Progenitor cell of endocrine pancreas (in vitro differentiated cells): Measurements from ENCODE around the gene SGCG. TPM values are rescaled to one million over a fixed set of nuclear protein-coding genes. Genes with fewer than 3 reads are reported as not detected.
"Not testable (repeated sequence)": the region's sequence is repeated elsewhere in the genome, so short reads cannot be mapped to it uniquely, and the experiment has no call there.

Source experiments
- DNase-seq: peaks from one replicate; pipeline ENCODE4 v3.0.0; 2021; ENCODE audit warnings: low spot score; ENCODE audit not compliant: unreplicated experiment
- H3K27ac Mint-ChIP-seq: 2 replicates; pipeline ENCODE4 v1.8.0; 2021; ENCODE audit warnings: mild to moderate bottlenecking, moderate library complexity, mixed read lengths
- H3K27me3 Mint-ChIP-seq: 2 replicates; pipeline ENCODE4 v1.8.0; 2021; ENCODE audit warnings: mixed read lengths
- H3K36me3 Mint-ChIP-seq: 2 replicates; pipeline ENCODE4 v1.8.0; 2022; ENCODE audit warnings: mixed read lengths; ENCODE audit not compliant: insufficient read depth
- H3K4me1 Mint-ChIP-seq: 2 replicates; pipeline ENCODE4 v1.8.0; 2021; ENCODE audit warnings: low read depth, mixed read lengths
- H3K4me3 Mint-ChIP-seq: 2 replicates; pipeline ENCODE4 v1.8.0; 2021; ENCODE audit warnings: low read depth, mild to moderate bottlenecking, moderate library complexity, mixed read lengths
- H3K9me3 Mint-ChIP-seq: 2 replicates; pipeline ENCODE4 v1.8.0; 2021; ENCODE audit warnings: low read depth, mixed read lengths
- total RNA-seq: library from RNA; stranded (reverse); gene quantifications from 2 replicates; pipeline ENCODE4 v1.2.1, GENCODE V29; 2021
- TF ChIP-seq, protein P1 (sequence below): fragments of 200-600 bp; sonication (generic); IDR thresholded peaks from one replicate; pipeline ENCODE4 v1.5.0; 2021; ENCODE audit warnings: antibody characterized with exemption, mild to moderate bottlenecking; ENCODE audit not compliant: unreplicated experiment

Gene SGCG
- total RNA-seq, 1 donor from 2014 or later: not detected

DNA sequence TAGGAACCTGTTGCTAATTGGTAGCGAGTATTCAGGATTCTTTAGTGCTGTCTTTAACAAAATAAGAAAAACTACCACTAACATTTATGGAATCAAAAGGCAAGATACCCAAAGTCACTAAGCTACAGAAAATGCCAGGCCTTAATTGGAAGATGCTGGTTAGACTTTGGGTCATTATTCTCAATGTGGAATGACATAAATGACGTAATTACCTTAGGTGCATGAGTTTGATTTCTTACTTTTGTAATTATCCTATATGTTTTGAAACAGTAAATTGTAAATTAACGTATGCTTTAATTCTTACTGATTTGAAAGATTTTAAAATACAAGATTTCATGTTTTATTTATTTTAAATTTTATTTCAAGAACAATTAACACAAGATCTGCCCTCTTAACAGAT, 25.0 kb downstream of the SGCG start:
- H3K9me3 Mint-ChIP-seq: peaks cover 10% of the 10 kb centered on the region
- H3K27ac Mint-ChIP-seq: no peak overlapping the region
- no peak overlapping the region for H3K4me3 Mint-ChIP-seq
- peaks cover 1% of the 10 kb centered on the region for H3K27me3 Mint-ChIP-seq
- no peaks in the 10 kb centered on the region for H3K36me3 Mint-ChIP-seq
- TF ChIP-seq, protein P1, sequence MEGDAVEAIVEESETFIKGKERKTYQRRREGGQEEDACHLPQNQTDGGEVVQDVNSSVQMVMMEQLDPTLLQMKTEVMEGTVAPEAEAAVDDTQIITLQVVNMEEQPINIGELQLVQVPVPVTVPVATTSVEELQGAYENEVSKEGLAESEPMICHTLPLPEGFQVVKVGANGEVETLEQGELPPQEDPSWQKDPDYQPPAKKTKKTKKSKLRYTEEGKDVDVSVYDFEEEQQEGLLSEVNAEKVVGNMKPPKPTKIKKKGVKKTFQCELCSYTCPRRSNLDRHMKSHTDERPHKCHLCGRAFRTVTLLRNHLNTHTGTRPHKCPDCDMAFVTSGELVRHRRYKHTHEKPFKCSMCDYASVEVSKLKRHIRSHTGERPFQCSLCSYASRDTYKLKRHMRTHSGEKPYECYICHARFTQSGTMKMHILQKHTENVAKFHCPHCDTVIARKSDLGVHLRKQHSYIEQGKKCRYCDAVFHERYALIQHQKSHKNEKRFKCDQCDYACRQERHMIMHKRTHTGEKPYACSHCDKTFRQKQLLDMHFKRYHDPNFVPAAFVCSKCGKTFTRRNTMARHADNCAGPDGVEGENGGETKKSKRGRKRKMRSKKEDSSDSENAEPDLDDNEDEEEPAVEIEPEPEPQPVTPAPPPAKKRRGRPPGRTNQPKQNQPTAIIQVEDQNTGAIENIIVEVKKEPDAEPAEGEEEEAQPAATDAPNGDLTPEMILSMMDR: no peak
- DNase-seq: no peak
- no peaks in the 10 kb centered on the region for H3K4me1 Mint-ChIP-seq

DNA sequence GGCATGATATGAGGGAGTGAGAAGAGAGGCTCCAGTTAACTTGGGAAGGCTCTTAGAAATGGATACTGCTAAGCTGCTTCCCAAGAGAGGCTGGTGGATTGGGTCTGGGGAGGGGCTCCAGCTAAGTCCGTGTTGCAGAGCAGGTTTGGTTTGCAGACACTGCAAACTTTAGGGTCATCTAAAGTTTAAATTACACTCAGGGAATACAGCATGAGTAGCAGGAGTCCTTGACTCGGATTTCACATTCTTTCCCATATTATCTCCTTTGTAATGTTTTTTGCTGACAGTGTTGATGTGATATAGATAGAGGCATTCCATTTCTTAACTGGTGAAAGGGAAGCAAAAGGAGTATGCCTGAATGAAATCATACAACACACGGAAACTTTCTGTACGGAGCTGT, 31.9 kb downstream of the SGCG start:
- no peak for DNase-seq
- Mint-ChIP-seq H3K9me3 (peaks cover 11% of the 10 kb centered on the region), H3K36me3 (peaks cover 3% of the 10 kb centered on the region), H3K27me3 (peaks cover 2% of the 10 kb centered on the region), H3K4me3 (no peak overlapping the region), H3K27ac (no peak overlapping the region), H3K4me1 (peaks cover 8% of the 10 kb centered on the region)
- TF ChIP-seq, protein P1: no peak

DNA sequence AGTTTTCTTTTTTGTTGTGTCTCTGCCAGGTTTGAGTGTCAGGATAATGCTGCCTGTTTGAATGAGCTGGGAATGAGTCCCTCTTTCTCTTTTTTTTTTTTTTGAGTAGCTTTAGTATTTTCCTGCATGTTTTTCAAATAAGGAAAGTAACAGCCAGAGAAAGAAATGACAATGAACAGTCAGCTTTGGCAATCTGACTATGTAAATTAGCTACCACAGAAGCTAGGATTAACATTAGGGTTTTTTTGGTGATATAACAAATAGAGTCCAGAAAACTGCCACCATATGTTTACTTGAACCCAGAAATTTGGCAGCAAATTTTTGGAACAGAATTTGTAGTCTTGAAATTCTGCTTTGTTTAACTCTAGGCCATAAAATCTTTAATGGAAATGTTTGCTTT, 50.5 kb downstream of the SGCG start:
- Mint-ChIP-seq H3K9me3 (no peaks in the 10 kb centered on the region), H3K4me3 (no peak overlapping the region), H3K36me3 (no peaks in the 10 kb centered on the region), H3K27ac (no peak overlapping the region), H3K27me3 (no peaks in the 10 kb centered on the region), H3K4me1 (peaks cover 13% of the 10 kb centered on the region)
- DNase-seq: no peak
- TF ChIP-seq, protein P1: no peak

DNA sequence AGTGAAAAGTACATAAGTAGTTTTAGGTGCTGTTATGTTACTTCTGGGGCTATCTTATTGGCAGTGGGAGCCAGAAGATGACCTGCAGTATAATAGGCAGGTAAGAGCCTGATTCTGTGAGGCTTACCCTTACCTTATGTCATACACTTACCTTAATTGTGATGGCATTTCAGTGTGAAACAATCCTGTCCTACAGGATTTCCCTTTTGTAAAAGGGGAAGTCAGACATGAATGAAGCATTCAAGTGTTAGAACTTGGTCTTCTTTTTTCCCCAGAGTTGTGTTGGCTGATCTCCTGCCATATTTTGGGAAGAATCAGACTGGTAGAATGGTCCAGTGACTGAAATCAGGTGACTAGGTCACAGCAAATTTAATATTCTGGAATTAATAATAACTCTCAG, 55.2 kb downstream of the SGCG start:
- Mint-ChIP-seq H3K4me3 (no peak overlapping the region), H3K27me3 (no peaks in the 10 kb centered on the region), H3K27ac (no peak overlapping the region), H3K4me1 (peaks cover under 1% of the 10 kb centered on the region), H3K9me3 (no peaks in the 10 kb centered on the region), H3K36me3 (no peaks in the 10 kb centered on the region)
- TF ChIP-seq, protein P1: no peak
- DNase-seq: no peak

DNA sequence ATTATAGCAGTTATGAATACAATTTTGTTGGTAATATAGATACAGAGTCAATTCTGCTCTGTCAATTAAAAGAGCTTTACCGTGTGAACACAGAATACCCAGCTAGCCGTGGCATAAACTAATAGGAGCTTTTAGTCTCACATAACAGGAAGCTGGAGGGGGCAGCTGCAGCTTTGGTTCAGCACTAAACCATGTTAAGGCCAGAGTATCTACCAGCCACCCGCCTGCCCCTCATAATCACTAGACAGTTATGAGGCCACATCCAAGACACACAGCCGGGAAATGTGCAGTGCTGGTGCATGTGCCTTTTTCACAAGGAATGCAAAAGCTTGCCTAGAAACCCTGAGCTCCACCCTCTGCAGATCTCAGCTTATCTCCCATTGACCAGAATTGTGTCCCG, 62.3 kb downstream of the SGCG start:
- no peak overlapping the region for H3K27ac Mint-ChIP-seq
- H3K4me1 Mint-ChIP-seq: no peaks in the 10 kb centered on the region
- H3K36me3 Mint-ChIP-seq: no peaks in the 10 kb centered on the region
- no peak overlapping the region for H3K4me3 Mint-ChIP-seq
- peaks cover 6% of the 10 kb centered on the region for H3K9me3 Mint-ChIP-seq
- H3K27me3 Mint-ChIP-seq: peaks cover 5% of the 10 kb centered on the region
- TF ChIP-seq, protein P1: no peak
- DNase-seq: no peak

DNA sequence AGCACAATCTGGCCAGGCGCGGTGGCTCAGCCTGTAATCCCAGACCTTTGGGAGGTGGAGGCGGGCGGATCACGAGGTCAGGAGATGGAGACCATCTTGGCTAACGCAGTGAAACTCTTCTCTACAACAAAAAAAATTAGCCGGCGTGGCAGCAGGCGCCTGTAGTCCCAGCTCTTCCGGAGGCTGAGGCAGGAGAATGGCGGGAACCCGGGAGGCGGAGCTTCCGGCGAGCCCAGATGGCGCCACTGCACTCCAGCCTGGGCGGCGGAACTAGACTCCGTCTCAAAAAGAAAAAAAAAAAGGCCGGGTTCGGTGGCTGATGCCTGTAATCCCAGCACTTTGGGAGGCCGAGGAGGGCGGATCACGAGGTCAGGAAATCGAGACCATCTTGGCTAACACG, 67.6 kb downstream of the SGCG start:
- H3K4me3 Mint-ChIP-seq, H3K27me3 Mint-ChIP-seq, H3K4me1 Mint-ChIP-seq, H3K27ac Mint-ChIP-seq, H3K36me3 Mint-ChIP-seq, H3K9me3 Mint-ChIP-seq, DNase-seq: not testable (repeated sequence)
